GM12801 (cell line): ENCODE measurements around the gene LRP6.

ENCODE experiments used
- TF ChIP-seq, protein P1 (sequence below): IDR thresholded peaks from one replicate; pipeline ENCODE4 v1.5.1; 2011; ENCODE audit warnings: control low read depth; ENCODE audit not compliant: insufficient read length; ENCODE audit errors: extremely low read depth

The LRP6 gene

GRCh38 chr12:12219664-12220063 lies 47.2 kb downstream of the LRP6 start:
- TF ChIP-seq, protein P1, sequence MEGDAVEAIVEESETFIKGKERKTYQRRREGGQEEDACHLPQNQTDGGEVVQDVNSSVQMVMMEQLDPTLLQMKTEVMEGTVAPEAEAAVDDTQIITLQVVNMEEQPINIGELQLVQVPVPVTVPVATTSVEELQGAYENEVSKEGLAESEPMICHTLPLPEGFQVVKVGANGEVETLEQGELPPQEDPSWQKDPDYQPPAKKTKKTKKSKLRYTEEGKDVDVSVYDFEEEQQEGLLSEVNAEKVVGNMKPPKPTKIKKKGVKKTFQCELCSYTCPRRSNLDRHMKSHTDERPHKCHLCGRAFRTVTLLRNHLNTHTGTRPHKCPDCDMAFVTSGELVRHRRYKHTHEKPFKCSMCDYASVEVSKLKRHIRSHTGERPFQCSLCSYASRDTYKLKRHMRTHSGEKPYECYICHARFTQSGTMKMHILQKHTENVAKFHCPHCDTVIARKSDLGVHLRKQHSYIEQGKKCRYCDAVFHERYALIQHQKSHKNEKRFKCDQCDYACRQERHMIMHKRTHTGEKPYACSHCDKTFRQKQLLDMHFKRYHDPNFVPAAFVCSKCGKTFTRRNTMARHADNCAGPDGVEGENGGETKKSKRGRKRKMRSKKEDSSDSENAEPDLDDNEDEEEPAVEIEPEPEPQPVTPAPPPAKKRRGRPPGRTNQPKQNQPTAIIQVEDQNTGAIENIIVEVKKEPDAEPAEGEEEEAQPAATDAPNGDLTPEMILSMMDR, result no peak

DNA sequence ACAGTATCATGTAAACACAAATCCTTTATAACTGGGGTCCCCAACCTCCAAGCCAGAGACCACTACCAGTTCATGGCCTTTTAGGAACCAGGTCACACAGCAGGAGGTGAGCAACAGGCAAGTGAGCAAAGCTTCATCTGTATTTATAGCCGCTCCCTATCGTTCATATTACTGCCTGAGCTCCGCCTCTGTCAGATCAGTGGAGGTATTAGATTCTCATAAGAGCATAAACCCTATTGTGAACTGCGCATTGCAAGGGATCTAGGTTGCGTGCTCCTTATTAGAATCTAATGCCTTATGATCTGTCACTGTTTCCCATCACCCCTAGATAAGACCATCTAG lies 49.9 kb downstream of the LRP6 start:
- TF ChIP-seq, protein P1, result no peak

GRCh38 chr12:12216349-12217017 lies 50.4 kb downstream of the LRP6 start:
- TF ChIP-seq, protein P1, result no peak

DNA sequence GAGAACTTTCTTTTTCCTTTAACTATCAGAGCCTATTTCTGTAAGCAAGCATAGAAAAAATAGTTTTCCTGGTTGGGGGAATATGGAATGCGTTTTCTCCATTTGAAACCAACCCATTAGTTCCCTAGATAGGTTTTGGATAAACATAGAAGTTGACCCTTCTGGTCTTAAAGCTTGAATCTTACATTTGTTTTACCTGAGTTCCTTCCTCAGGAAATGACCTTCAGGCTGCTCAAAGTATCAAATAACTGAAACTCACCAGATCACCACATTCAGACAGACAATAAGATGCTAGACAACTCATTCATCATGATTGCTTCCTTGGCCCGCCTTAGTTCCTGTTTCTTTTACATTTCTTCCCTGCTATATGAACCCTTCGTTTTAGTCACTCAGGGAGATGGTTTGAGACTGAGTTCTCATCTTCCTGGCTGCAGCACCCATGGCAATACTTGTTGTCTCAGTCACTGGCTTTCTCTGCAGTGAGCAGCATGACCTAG lies 52.2 kb downstream of the LRP6 start:
- TF ChIP-seq, protein P1, result no peak

DNA sequence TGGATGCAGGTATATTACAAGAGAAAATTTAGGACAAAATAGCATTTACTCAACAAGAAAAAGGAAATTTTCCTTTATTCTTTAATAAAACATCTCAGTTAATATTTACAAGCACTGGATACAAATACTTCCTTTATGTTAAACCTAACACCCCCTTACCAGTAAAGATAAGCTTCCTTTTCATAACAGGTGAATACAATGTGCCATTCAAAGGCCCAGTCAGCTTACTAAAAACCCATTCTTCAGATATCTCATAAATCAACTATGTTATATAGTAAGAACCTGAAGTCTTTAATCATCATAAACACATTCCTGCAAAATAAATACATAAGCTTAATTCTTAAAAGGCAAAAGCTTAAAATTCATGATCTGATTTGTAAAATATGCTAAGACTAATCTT lies 52.6 kb downstream of the LRP6 start:
- TF ChIP-seq, protein P1, result no peak

- TF ChIP-seq, protein P1, result no peak
Observed at GRCh38 chr12:12212769-12213168, 54.1 kb downstream of the LRP6 start.

DNA sequence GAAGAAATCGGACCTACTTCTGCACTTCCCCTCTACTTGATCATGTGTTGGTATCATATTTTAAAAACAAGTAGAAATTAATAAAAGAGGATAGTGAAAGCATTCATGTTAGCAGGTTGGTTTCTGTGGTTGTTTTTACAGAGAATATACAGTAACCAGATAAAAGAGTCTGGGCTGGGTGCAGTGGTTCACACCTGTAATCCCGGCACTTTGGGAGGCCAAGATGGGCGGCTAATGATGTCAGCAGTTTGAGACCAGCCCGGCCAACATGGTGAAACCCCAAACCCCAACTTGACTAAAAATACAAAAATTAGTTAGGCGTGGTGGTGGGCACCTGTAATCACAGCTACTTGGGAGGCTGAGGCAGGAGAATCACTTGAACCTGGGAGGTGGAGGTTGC lies 55.9 kb downstream of the LRP6 start:
- TF ChIP-seq, protein P1, result no peak
